ENCODE results near the gene ZNF804A. TPM values are rescaled to one million over a fixed set of nuclear protein-coding genes. Genes with fewer than 3 reads are reported as not detected.

The ZNF804A gene
- total and polyA plus RNA-seq, 4 donors = 0.07 to 0.37 (median 0.13) TPM

DNA sequence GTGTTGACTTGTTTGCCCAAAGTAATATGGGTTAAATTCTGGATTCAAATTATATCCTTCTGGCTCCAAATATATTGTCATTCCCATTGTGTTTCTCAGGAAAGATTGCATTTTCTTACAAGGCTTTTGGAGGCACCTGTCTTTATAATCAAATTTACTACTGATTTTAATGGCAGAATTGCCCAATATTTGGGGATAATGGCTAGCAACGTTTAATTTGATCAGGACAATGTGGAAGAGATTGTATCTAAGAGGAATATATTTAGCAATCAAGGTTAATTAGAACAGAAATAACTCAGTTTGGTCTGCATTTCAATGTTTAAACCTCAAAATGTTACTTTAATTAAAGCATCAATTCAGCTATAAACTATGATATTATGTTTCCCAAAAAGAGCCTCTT, 41.7 kb upstream of the ZNF804A start:
- WGBS = 39% methylated on average over 1 of the region's 1 CpG
- Histone ChIP-seq H3K36me3 (ENCODE audit: control insufficient read depth in 4 of 4, insufficient read depth in 3 of 4, low read depth in 1 of 4, low read length in 3 of 4) (no peaks in the 10 kb centered on the region), H3K4me3 (ENCODE audit: low read depth in 1 of 3, low read length in 3 of 3) (no peak overlapping the region), H3K9ac (ENCODE audit: low read depth in 1 of 2, low read length in 2 of 2) (no peak overlapping the region), H3K4me1 (ENCODE audit: control insufficient read depth in 4 of 4, insufficient read depth in 4 of 4, low read length in 3 of 4) (no peaks in the 10 kb centered on the region), H3K27me3 (ENCODE audit: control insufficient read depth in 4 of 4, insufficient read depth in 4 of 4, low read length in 3 of 4) (no peaks in the 10 kb centered on the region), H3K27ac (ENCODE audit: low read depth in 1 of 2, low read length in 2 of 2) (no peak overlapping the region), H3K9me3 (ENCODE audit: control insufficient read depth in 4 of 4, low read length in 3 of 4) (no peaks in the 10 kb centered on the region)
- TF ChIP-seq JUND (IDR thresholded peaks at IDR 0.05) (no peak), RAD21 (IDR thresholded peaks at IDR 0.05) (no peak), RXRA (IDR thresholded peaks at IDR 0.05) (no peak), GABPA (IDR thresholded peaks at IDR 0.05 in 1 of 2, conservative IDR thresholded peaks at IDR 0.05 in 1 of 2) (no peak), SP1 (IDR thresholded peaks at IDR 0.05) (no peak), TAF1 (conservative IDR thresholded peaks at IDR 0.05) (no peak), HNF4G (IDR thresholded peaks at IDR 0.05) (no peak), YY1 (IDR thresholded peaks at IDR 0.05) (no peak)
- TF ChIP-seq, protein P1, sequence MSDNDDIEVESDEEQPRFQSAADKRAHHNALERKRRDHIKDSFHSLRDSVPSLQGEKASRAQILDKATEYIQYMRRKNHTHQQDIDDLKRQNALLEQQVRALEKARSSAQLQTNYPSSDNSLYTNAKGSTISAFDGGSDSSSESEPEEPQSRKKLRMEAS (IDR thresholded peaks at IDR 0.05) = no peak
- TF ChIP-seq, protein P2, sequence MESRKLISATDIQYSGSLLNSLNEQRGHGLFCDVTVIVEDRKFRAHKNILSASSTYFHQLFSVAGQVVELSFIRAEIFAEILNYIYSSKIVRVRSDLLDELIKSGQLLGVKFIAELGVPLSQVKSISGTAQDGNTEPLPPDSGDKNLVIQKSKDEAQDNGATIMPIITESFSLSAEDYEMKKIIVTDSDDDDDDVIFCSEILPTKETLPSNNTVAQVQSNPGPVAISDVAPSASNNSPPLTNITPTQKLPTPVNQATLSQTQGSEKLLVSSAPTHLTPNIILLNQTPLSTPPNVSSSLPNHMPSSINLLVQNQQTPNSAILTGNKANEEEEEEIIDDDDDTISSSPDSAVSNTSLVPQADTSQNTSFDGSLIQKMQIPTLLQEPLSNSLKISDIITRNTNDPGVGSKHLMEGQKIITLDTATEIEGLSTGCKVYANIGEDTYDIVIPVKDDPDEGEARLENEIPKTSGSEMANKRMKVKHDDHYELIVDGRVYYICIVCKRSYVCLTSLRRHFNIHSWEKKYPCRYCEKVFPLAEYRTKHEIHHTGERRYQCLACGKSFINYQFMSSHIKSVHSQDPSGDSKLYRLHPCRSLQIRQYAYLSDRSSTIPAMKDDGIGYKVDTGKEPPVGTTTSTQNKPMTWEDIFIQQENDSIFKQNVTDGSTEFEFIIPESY (IDR thresholded peaks at IDR 0.05) = no peak
- DNase-seq (ENCODE audit: low spot score) = no peak

- DNase-seq (ENCODE audit: low spot score) = no peak
- H3K27me3 ChIP-seq (ENCODE audit: control insufficient read depth in 4 of 4, insufficient read depth in 4 of 4, low read length in 3 of 4) = no peaks in the 10 kb centered on the region
- no peaks in the 10 kb centered on the region for H3K36me3 ChIP-seq (ENCODE audit: control insufficient read depth in 4 of 4, insufficient read depth in 3 of 4, low read depth in 1 of 4, low read length in 3 of 4)
- TF ChIP-seq, protein P3, sequence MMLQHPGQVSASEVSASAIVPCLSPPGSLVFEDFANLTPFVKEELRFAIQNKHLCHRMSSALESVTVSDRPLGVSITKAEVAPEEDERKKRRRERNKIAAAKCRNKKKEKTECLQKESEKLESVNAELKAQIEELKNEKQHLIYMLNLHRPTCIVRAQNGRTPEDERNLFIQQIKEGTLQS (IDR thresholded peaks at IDR 0.05) = no peak
- TF ChIP-seq NR2F2 (IDR thresholded peaks at IDR 0.05) (no peak), CTCF (IDR thresholded peaks at IDR 0.05; ENCODE audit: low read depth, low read length, missing input control) (no peak), HNF4G (IDR thresholded peaks at IDR 0.05) (no peak), EGR1 (IDR thresholded peaks at IDR 0.05; ENCODE audit: low read depth in 2 of 2) (no peak), JUND (IDR thresholded peaks at IDR 0.05) (no peak), SP1 (IDR thresholded peaks at IDR 0.05) (no peak), RXRA (IDR thresholded peaks at IDR 0.05) (no peak), FOXA2 (IDR thresholded peaks at IDR 0.05) (no peak), RAD21 (IDR thresholded peaks at IDR 0.05) (no peak)
- TF ChIP-seq, protein P1 (IDR thresholded peaks at IDR 0.05) = no peak
- no peak overlapping the region for H3K27ac ChIP-seq (ENCODE audit: low read depth in 1 of 2, low read length in 2 of 2)
- no peaks in the 10 kb centered on the region for H3K9me3 ChIP-seq (ENCODE audit: control insufficient read depth in 4 of 4, low read length in 3 of 4)
- no peaks in the 10 kb centered on the region for H3K4me1 ChIP-seq (ENCODE audit: control insufficient read depth in 4 of 4, insufficient read depth in 4 of 4, low read length in 3 of 4)
- H3K4me3 ChIP-seq (ENCODE audit: low read depth in 1 of 3, low read length in 3 of 3) = no peak overlapping the region
- no peak overlapping the region for H3K9ac ChIP-seq (ENCODE audit: low read depth in 1 of 2, low read length in 2 of 2)
- WGBS = 82% methylated on average over 5 of the region's 5 CpGs
These were observed 39.4 kb upstream of the ZNF804A start for GRCh38 chr2:184558713-184559464.

All from liver (tissue), 9 donors.